Neuronal stem cell (in vitro differentiated cells): ENCODE results near the gene RELN.

Experiments used
- DNase-seq: peaks from one replicate; pipeline ENCODE4 v3.0.0-alpha.2; 2013; ENCODE audit warnings: low spot score
- H2AFZ ChIP-seq: one replicate; pipeline ENCODE4 v1.6.1; 2013; ENCODE audit warnings: mild to moderate bottlenecking, low read length, inconsistent platforms
- H2AK5ac ChIP-seq: 2 replicates; pipeline ENCODE4 v1.6.1; 2013; ENCODE audit warnings: low read depth, mild to moderate bottlenecking, inconsistent platforms, low read length, moderate library complexity, mixed read lengths
- H2BK120ac ChIP-seq: 2 replicates; pipeline ENCODE4 v1.6.1; 2013; ENCODE audit warnings: low read depth, mild to moderate bottlenecking, inconsistent platforms, low read length, moderate library complexity, mixed read lengths
- H2BK12ac ChIP-seq: one replicate; pipeline ENCODE4 v1.6.1; 2013; ENCODE audit warnings: low read length, inconsistent platforms
- H2BK15ac ChIP-seq: 2 replicates; pipeline ENCODE4 v1.6.1; 2013; ENCODE audit warnings: mild to moderate bottlenecking, low read length, inconsistent platforms, mixed read lengths
- H2BK5ac ChIP-seq: one replicate; pipeline ENCODE4 v1.6.1; 2013; ENCODE audit warnings: inconsistent platforms, mild to moderate bottlenecking, low read length, moderate library complexity
- H3K14ac ChIP-seq: one replicate; pipeline ENCODE4 v1.6.1; 2013; ENCODE audit warnings: low read length, inconsistent platforms
- H3K18ac ChIP-seq: 2 replicates; pipeline ENCODE4 v1.6.1; 2013; ENCODE audit warnings: low read length, inconsistent platforms
- H3K23ac ChIP-seq: 2 replicates; pipeline ENCODE4 v1.6.1; 2013; ENCODE audit warnings: low read depth, mild to moderate bottlenecking, mixed read lengths, low read length, inconsistent platforms; ENCODE audit not compliant: poor library complexity
- H3K27ac ChIP-seq: replicated peaks from 3 replicates; pipeline ENCODE4 v1.5.1; 2013; ENCODE audit warnings: low read length, inconsistent platforms
- H3K27me3 ChIP-seq, 3 experiments: 2 replicates each; pipeline ENCODE4 v1.6.1; 2013; ENCODE audit warnings: low read length in 3 of 3, mild to moderate bottlenecking in 2 of 3, inconsistent platforms in 1 of 3, low read depth in 1 of 3, mixed read lengths in 1 of 3, moderate library complexity in 1 of 3; ENCODE audit not compliant: control insufficient read depth in 3 of 3, insufficient read depth in 3 of 3
- H3K36me3 ChIP-seq, 2 donors: replicated peaks in 1 of 2; 2 replicates each; pipeline ENCODE4 v1.6.1; 2013; ENCODE audit warnings: low read length in 2 of 2; ENCODE audit not compliant: control insufficient read depth in 2 of 2, insufficient read depth in 2 of 2
- H3K4ac ChIP-seq: 2 replicates; pipeline ENCODE4 v1.6.1; 2013; ENCODE audit warnings: inconsistent platforms, mild to moderate bottlenecking, low read length, moderate library complexity
- H3K4me1 ChIP-seq, 2 donors: 1 replicate in 1 of 2; 2 replicates in 1 of 2; pipeline ENCODE4 v1.6.1; 2013; ENCODE audit warnings: low read length in 2 of 2, low read depth in 1 of 2; ENCODE audit not compliant: control insufficient read depth in 2 of 2, insufficient read depth in 1 of 2
- H3K4me2 ChIP-seq: one replicate; pipeline ENCODE4 v1.6.1; 2013; ENCODE audit warnings: mild to moderate bottlenecking, low read length, inconsistent platforms; ENCODE audit not compliant: insufficient read depth, poor library complexity, severe bottlenecking
- H3K4me3 ChIP-seq, 2 donors: 2 replicates each; pipeline ENCODE4 v1.5.1; 2013; ENCODE audit warnings: low read length in 2 of 2, mild to moderate bottlenecking in 2 of 2, inconsistent platforms in 1 of 2, moderate library complexity in 1 of 2
- H3K79me1 ChIP-seq: one replicate; pipeline ENCODE4 v1.6.1; 2013; ENCODE audit warnings: low read depth, mild to moderate bottlenecking, inconsistent platforms, low read length, moderate library complexity
- H3K9ac ChIP-seq: one replicate; pipeline ENCODE4 v1.6.1; 2013; ENCODE audit warnings: mild to moderate bottlenecking, low read depth, low read length, inconsistent platforms; ENCODE audit not compliant: poor library complexity
- H3K9me3 ChIP-seq, 2 donors: replicated peaks in 1 of 2; 2 replicates each; pipeline versions ENCODE3 to v1.6.1; 2013; ENCODE audit warnings: low read length in 2 of 2, mild to moderate bottlenecking in 2 of 2, inconsistent platforms in 1 of 2, low read depth in 1 of 2, mixed read lengths in 1 of 2, moderate library complexity in 1 of 2; ENCODE audit not compliant: control insufficient read depth in 2 of 2, insufficient read depth in 1 of 2
- H4K8ac ChIP-seq: one replicate; pipeline ENCODE4 v1.6.1; 2013; ENCODE audit warnings: low read depth, mild to moderate bottlenecking, inconsistent platforms, low read length, moderate library complexity
- H4K91ac ChIP-seq: one replicate; pipeline ENCODE4 v1.6.1; 2013; ENCODE audit warnings: low read length, low read depth, mild to moderate bottlenecking, inconsistent platforms; ENCODE audit not compliant: poor library complexity
- WGBS, 2 donors: extraction: QIAGEN DNeasy Blood & Tissue Kit; methylation state at CpG; one replicate each; pipeline ENCODE4 v1.1.7; 2013; ENCODE audit warnings: missing lambda C conversion rate in 2 of 2, mixed read lengths in 1 of 2; ENCODE audit not compliant: insufficient read length in 2 of 2, insufficient replicate concordance in 1 of 2; ENCODE audit errors: extremely low coverage in 2 of 2; 5-methylcytosine and 5-hydroxymethylcytosine counted together

The RELN gene

GRCh38 chr7:103859709-103860108 is 129.7 kb downstream of the RELN start:
- no peaks in the 10 kb centered on the region for H3K9me3 ChIP-seq
- H3K79me1 ChIP-seq: no peaks in the 10 kb centered on the region
- no peak overlapping the region for H3K4me2 ChIP-seq
- no peak overlapping the region for H2AK5ac ChIP-seq
- no peak overlapping the region for H2BK12ac ChIP-seq
- no peaks in the 10 kb centered on the region for H3K4me1 ChIP-seq
- H2AFZ ChIP-seq: no peak overlapping the region
- no peak overlapping the region for H3K4me3 ChIP-seq
- no peak overlapping the region for H2BK120ac ChIP-seq
- no peak for DNase-seq
- no peak overlapping the region for H3K23ac ChIP-seq
- H2BK5ac ChIP-seq: no peak overlapping the region
- H3K27ac ChIP-seq: no peak overlapping the region
- H3K14ac ChIP-seq: no peak overlapping the region
- no peak overlapping the region for H3K9ac ChIP-seq
- H4K8ac ChIP-seq: no peak overlapping the region
- H2BK15ac ChIP-seq: no peak overlapping the region
- no peak overlapping the region for H3K4ac ChIP-seq
- H3K18ac ChIP-seq: no peak overlapping the region
- no peaks in the 10 kb centered on the region for H3K27me3 ChIP-seq
- no peaks in the 10 kb centered on the region for H3K36me3 ChIP-seq
- no CpG with 5 or more reads among the region's 3 CpGs for WGBS, 2 donors
- no peak overlapping the region for H4K91ac ChIP-seq

DNA sequence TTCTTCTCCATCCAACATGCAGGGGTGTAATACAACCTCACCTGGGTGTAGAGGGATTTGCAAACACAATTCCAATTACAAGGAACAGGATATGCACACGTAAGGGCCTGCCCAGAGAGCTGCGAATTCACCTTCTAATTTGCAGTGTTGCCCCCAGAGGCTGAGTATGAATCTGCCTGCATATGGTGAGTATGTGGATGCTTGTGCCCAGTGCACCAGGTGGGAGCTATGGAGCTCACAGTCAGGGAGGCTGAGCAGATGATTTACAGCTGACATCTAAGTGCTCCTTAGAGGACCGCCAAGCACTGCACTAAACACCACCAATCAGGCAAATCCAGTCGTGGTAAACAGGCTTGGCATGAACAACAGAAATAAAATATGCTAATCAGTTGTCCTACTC is 132.0 kb downstream of the RELN start:
- Histone ChIP-seq H3K18ac (no peak overlapping the region), H3K27me3 (no peaks in the 10 kb centered on the region), H2BK120ac (no peak overlapping the region), H3K27ac (no peak overlapping the region), H2BK12ac (no peak overlapping the region), H3K4me2 (no peak overlapping the region), H3K9me3 (no peaks in the 10 kb centered on the region), H3K23ac (no peak overlapping the region), H2AK5ac (no peak overlapping the region), H2BK5ac (no peak overlapping the region), H3K14ac (no peak overlapping the region), H3K4me3 (no peak overlapping the region), H3K36me3 (no peaks in the 10 kb centered on the region), H4K8ac (no peak overlapping the region), H3K79me1 (no peaks in the 10 kb centered on the region), H2BK15ac (no peak overlapping the region), H3K9ac (no peak overlapping the region), H3K4ac (no peak overlapping the region), H2AFZ (no peak overlapping the region), H4K91ac (no peak overlapping the region), H3K4me1 (no peaks in the 10 kb centered on the region)
- no peak for DNase-seq
- WGBS, 2 donors: no CpG with 5 or more reads among the region's 4 CpGs

DNA sequence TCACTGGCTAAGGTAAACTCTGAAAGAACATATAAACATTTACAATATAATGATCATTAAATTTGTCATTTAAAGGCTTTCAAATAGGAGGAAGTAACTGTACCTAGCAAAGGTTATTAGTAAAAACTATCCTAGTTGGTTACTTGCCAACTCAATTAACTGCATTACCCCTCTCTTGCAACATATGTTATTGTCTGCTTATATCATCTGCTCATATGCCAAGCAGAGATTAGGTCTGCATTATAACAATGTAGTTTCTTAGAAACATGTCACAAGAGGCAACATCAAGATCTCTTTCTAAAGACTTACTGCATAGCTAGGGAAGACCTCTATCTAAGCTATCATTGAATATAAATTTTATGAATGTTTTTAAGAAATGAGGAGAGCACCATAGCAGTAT is 132.5 kb downstream of the RELN start:
- Histone ChIP-seq H2AFZ (no peak overlapping the region), H4K8ac (no peak overlapping the region), H3K27ac (no peak overlapping the region), H3K27me3 (no peaks in the 10 kb centered on the region), H3K9ac (no peak overlapping the region), H3K4me1 (no peaks in the 10 kb centered on the region), H3K4me3 (no peak overlapping the region), H3K14ac (no peak overlapping the region), H2BK15ac (no peak overlapping the region), H3K23ac (no peak overlapping the region), H2AK5ac (no peak overlapping the region), H3K79me1 (no peaks in the 10 kb centered on the region), H3K4ac (no peak overlapping the region), H4K91ac (no peak overlapping the region), H3K4me2 (no peak overlapping the region), H2BK12ac (no peak overlapping the region), H2BK5ac (no peak overlapping the region), H2BK120ac (no peak overlapping the region), H3K36me3 (no peaks in the 10 kb centered on the region), H3K9me3 (no peaks in the 10 kb centered on the region), H3K18ac (no peak overlapping the region)
- DNase-seq: no peak

GRCh38 chr7:103855671-103856070 is 133.8 kb downstream of the RELN start:
- H3K9ac ChIP-seq: no peak overlapping the region
- H2BK120ac ChIP-seq: no peak overlapping the region
- H2BK5ac ChIP-seq: no peak overlapping the region

More at GRCh38 chr7:103855671-103856070, 133.8 kb downstream of the RELN start:
- Histone ChIP-seq H3K27ac (no peak overlapping the region), H3K4me3 (no peak overlapping the region), H3K9me3 (no peaks in the 10 kb centered on the region), H3K4me2 (no peak overlapping the region), H2BK15ac (no peak overlapping the region), H3K18ac (no peak overlapping the region), H3K23ac (no peak overlapping the region), H3K36me3 (no peaks in the 10 kb centered on the region), H4K91ac (no peak overlapping the region), H2AK5ac (no peak overlapping the region), H3K4me1 (no peaks in the 10 kb centered on the region), H3K14ac (no peak overlapping the region), H3K4ac (no peak overlapping the region), H3K27me3 (no peaks in the 10 kb centered on the region), H2AFZ (no peak overlapping the region), H3K79me1 (no peaks in the 10 kb centered on the region), H2BK12ac (no peak overlapping the region), H4K8ac (no peak overlapping the region)
- DNase-seq: no peak
